HUES48 (cell line): ENCODE data around the gene TMEM272.

Source experiments
- H3K27ac ChIP-seq: one replicate; pipeline ENCODE4 v1.7.0; 2013; ENCODE audit warnings: low read depth, low read length, inconsistent platforms
- H3K27me3 ChIP-seq: 2 replicates; pipeline ENCODE4 v1.6.1; 2013; ENCODE audit warnings: mild to moderate bottlenecking, low read length; ENCODE audit not compliant: control insufficient read depth, insufficient read depth
- H3K36me3 ChIP-seq: 2 replicates; pipeline ENCODE4 v1.6.1; 2013; ENCODE audit warnings: low read length; ENCODE audit not compliant: control insufficient read depth, insufficient read depth
- H3K4me1 ChIP-seq: 2 replicates; pipeline ENCODE4 v1.6.1; 2013; ENCODE audit warnings: mild to moderate bottlenecking, low read length; ENCODE audit not compliant: control insufficient read depth, insufficient read depth
- H3K4me3 ChIP-seq: 2 replicates; pipeline ENCODE4 v1.5.1; 2013; ENCODE audit warnings: mild to moderate bottlenecking, low read depth, low read length
- H3K9ac ChIP-seq: 2 replicates; pipeline ENCODE4 v1.6.1; 2013; ENCODE audit warnings: mild to moderate bottlenecking, low read depth, low read length, moderate library complexity
- H3K9me3 ChIP-seq: 2 replicates; pipeline ENCODE4 v1.6.1; 2013; ENCODE audit warnings: low read length; ENCODE audit not compliant: control insufficient read depth, insufficient read depth

Gene TMEM272

DNA sequence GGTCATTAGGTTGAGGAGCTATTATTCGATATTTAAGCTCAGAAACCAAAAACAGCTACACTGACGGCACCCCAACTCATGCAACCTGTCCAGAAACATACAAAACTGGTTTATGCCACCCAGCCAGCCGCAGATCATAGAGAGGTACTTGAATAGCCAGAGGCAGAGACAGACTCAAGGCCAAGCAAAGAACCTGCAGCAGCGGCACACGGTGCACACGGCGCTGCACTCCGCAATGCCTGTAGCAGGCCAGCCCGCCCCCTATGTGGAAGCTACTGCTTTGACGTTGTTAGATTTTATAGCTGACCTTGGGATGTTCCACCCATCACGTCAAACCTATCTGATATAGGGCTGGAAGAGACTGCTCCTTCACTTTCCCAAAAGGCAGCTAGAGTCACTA, 29.1 kb downstream of the TMEM272 start:
- Histone ChIP-seq H3K4me3 (no peak overlapping the region), H3K9me3 (no peaks in the 10 kb centered on the region), H3K9ac (no peak overlapping the region), H3K27ac (no peak overlapping the region), H3K27me3 (no peaks in the 10 kb centered on the region), H3K4me1 (peaks cover 20% of the 10 kb centered on the region), H3K36me3 (no peaks in the 10 kb centered on the region)

DNA sequence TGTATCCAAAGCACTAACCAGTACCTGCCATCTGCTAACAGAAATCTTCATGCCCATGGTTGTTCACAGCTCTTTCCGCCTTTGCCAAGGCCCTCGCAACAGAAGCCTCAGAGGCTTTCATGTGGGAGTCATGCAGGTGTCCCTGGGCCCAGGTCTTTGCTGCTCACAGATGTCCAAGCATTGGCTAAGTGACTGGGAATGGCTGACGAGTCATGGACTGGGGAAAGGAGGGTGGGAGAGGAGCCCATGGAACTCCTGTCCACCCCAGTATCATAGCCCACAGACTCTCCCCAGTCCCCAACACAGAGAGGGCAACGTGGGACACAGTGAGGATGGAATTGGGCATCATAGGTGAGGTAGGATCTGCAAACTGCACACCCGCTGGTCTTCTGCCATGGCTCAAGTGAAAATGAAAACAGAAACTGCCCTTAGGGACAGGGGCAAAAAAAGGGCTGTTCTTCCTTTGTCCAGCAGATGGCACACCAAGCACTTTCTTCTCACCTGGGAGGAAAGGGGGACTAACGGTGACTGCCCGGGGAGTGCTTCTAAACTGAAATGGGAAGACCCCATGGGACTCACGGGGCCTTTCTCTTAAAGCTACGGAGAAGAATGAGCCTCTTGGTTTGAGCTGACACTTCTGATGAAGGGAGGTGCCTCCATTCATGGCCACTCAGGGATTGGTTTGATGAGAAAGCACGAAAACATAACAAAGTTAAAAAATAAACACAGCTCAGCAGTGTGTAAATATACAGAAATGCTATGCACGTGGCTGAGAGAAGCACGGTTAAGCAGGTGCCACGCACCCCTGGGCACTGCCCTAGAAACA, 29.9 kb downstream of the TMEM272 start:
- Histone ChIP-seq H3K4me3 (no peak overlapping the region), H3K9me3 (no peaks in the 10 kb centered on the region), H3K27me3 (no peaks in the 10 kb centered on the region), H3K9ac (no peak overlapping the region), H3K36me3 (no peaks in the 10 kb centered on the region), H3K4me1 (peaks cover 20% of the 10 kb centered on the region), H3K27ac (no peak overlapping the region)

DNA sequence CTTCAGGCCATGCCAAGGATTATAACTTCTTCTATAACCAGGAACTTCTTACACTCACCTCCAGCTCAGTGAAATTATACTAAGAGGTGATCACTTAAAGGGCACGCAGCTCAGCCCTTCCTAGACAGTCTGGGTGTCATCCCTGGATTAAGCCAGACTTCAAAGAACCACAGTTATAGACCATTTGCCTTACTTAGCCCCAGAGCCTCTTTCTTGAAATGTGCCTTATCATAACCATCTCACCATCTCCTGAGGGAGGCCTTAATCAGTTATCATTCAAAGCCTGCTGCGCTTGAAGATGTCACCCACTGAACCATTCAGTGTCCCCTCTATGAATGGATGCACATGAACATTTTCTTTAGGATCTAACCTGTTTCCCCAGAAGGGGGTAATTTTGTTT, 30.9 kb downstream of the TMEM272 start:
- Histone ChIP-seq H3K27me3 (no peaks in the 10 kb centered on the region), H3K27ac (no peak overlapping the region), H3K4me3 (no peak overlapping the region), H3K36me3 (no peaks in the 10 kb centered on the region), H3K9me3 (no peaks in the 10 kb centered on the region), H3K9ac (no peak overlapping the region), H3K4me1 (peaks cover 18% of the 10 kb centered on the region)

DNA sequence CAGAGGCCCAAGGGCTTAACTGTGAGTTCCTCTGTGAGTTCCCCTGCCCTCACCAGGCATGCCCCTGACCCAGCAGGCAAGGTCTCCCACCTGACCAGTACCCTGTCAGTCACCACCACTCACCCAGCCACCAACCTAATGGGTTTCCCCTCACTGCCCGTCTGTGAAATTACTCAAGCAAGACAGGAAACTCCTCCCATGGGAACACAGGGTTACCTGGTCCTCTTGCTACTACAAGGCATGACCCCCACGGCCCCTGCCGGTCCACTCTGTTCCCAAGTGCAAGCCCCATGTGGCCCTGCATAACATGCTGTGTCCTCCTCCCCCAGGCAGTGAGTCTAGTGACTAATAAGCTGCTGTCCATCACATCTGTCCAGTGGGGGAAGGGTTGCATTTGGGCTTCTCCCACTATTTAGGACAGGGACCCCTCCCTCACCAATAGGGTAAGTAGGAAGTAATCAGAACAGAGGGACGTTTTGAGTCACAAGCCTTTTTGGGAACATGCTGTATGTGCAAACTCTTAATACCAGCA, 33.0 kb downstream of the TMEM272 start:
- Histone ChIP-seq H3K4me1 (peaks cover 10% of the 10 kb centered on the region; the same call in 1 of the 2 replicates), H3K27ac (no peak overlapping the region), H3K4me3 (no peak overlapping the region), H3K9me3 (no peaks in the 10 kb centered on the region), H3K36me3 (no peaks in the 10 kb centered on the region), H3K27me3 (no peaks in the 10 kb centered on the region), H3K9ac (no peak overlapping the region)

DNA sequence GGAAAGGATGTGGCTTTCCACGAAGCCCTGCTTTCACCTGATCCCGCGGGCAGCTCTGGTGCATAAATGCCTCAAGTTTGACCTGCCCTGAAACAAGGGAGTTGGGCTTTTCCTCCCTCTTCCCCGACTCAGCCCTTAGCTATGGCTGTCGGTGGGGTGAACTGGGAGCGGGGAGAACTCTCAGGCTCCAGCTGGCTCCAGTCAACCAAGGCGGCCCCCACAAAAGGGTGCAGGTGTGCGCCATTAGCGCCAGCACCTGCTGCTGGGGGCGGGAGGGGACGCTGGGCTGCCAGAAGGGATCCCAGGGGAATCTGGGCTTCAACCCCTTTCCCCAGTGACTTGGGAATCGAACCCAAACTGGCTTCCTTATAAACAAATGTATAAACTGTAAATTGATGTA, 33.9 kb downstream of the TMEM272 start:
- Histone ChIP-seq H3K4me3 (no peak overlapping the region), H3K27me3 (no peaks in the 10 kb centered on the region), H3K9ac (no peak overlapping the region), H3K36me3 (no peaks in the 10 kb centered on the region), H3K9me3 (no peaks in the 10 kb centered on the region), H3K27ac (no peak overlapping the region), H3K4me1 (peaks cover 5% of the 10 kb centered on the region; the same call in 1 of the 2 replicates)

DNA sequence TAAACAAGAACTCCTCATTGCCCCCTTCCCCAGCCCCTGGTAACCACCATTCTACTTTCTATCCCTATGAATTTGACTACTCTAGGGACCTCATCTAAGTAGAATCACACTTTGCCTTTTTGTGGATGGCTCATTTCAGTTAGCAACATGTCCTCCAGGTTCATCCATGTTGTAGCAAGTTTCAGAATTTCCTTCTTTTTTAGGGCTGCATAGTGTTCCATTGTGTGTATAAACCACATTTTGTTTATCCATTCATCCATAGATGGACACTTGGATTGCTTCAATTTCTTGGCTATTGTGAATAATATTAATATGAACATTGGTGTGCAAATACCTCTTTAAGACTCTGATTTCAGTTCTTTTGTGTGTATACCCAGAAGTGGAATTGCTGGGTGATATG, 36.2 kb downstream of the TMEM272 start:
- Histone ChIP-seq H3K4me1 (peaks cover 12% of the 10 kb centered on the region), H3K9ac (no peak overlapping the region), H3K9me3 (no peaks in the 10 kb centered on the region), H3K27ac (no peak overlapping the region), H3K27me3 (no peaks in the 10 kb centered on the region), H3K36me3 (no peaks in the 10 kb centered on the region), H3K4me3 (no peak overlapping the region)

DNA sequence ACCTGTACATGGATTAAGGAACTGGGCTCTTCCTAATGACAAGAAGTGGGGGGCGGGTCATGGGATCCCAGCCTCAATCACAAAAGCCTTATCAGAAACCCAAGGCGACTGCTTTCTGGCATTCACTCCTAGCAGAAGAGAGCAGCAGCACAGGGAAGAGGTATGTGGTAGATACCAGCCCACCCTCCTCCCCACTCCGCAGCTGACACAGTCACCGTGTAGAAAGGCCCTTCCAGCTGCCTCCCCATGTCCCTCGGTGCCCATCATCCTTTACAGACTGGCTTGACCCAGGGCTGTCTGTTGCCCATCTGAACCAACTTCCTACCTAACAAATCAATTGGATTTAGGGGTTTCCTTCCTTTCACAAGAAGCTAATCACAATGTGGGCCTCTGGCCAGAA, 37.9 kb downstream of the TMEM272 start:
- no peaks in the 10 kb centered on the region for H3K27me3 ChIP-seq
- no peak overlapping the region for H3K27ac ChIP-seq
- H3K4me1 ChIP-seq, result peaks cover 25% of the 10 kb centered on the region
- H3K4me3 ChIP-seq, result no peak overlapping the region
- H3K9ac ChIP-seq, result no peak overlapping the region
- H3K36me3 ChIP-seq, result no peaks in the 10 kb centered on the region
- no peaks in the 10 kb centered on the region for H3K9me3 ChIP-seq

DNA sequence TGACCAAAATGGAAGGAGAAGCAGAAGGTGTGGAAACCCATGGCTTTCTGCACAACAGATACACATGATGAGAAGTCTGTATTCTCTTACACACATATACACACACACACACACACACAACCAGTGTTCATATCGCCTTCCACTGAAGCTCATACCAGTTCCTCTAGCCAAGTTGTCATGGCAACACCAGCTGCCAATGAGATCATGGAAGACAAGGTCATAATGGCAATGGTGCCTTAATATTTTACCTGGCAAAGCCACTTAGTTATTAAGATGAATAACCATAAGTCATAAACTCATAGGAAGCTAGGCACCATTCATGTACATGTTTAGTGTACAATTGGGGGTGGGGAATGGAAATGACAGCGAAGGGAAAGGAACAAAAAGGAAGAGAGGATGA, 38.4 kb downstream of the TMEM272 start:
- Histone ChIP-seq H3K9ac (no peak overlapping the region), H3K4me3 (no peak overlapping the region), H3K9me3 (no peaks in the 10 kb centered on the region), H3K27me3 (no peaks in the 10 kb centered on the region), H3K27ac (no peak overlapping the region), H3K4me1 (peaks cover 25% of the 10 kb centered on the region), H3K36me3 (no peaks in the 10 kb centered on the region)

DNA sequence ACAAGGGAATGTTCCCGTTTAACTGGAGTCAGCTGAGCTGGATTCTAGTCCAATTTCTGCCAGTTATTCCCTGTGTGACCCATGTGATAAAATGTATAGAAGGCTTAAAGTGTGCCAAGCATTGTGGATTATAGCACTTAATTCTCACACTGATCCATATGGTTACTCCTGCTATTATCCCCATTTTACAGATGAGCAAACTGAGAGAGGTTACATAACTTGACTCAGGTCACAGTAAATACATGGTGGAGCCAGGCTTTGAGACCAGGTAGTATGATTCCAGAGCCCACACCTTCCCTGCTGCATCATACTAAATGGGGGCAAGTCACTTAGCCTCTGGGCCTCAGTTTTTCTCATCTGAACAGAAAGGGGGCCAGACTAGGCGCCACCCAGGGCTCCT, 39.1 kb downstream of the TMEM272 start:
- Histone ChIP-seq H3K4me1 (peaks cover 25% of the 10 kb centered on the region), H3K36me3 (no peaks in the 10 kb centered on the region), H3K4me3 (no peak overlapping the region)

DNA sequence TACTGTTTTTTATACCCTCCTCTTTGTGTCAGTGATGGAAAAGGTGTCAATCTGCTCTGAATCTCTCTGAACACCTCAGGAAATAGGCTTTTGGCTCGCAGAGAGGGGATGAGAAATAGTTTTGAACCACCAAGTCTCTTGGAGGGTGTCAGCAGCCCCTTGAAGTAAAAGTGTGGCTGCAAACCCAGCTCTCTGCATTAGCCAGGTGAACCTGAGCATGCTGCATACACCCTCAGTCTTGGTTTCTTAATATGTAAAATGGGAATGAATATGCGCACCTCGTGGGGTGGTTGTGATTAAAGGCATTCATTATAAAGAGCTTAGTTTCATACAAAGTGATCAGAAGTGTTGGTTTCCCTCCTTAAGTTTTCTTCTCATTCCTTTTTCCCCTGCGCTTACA, 39.7 kb downstream of the TMEM272 start:
- H3K9ac ChIP-seq, result no peak overlapping the region

More for the DNA sequence above, 39.1 kb downstream of the TMEM272 start:
- H3K27ac ChIP-seq, result no peak overlapping the region
- no peaks in the 10 kb centered on the region for H3K9me3 ChIP-seq
- no peaks in the 10 kb centered on the region for H3K27me3 ChIP-seq
- no peak overlapping the region for H3K9ac ChIP-seq

DNA sequence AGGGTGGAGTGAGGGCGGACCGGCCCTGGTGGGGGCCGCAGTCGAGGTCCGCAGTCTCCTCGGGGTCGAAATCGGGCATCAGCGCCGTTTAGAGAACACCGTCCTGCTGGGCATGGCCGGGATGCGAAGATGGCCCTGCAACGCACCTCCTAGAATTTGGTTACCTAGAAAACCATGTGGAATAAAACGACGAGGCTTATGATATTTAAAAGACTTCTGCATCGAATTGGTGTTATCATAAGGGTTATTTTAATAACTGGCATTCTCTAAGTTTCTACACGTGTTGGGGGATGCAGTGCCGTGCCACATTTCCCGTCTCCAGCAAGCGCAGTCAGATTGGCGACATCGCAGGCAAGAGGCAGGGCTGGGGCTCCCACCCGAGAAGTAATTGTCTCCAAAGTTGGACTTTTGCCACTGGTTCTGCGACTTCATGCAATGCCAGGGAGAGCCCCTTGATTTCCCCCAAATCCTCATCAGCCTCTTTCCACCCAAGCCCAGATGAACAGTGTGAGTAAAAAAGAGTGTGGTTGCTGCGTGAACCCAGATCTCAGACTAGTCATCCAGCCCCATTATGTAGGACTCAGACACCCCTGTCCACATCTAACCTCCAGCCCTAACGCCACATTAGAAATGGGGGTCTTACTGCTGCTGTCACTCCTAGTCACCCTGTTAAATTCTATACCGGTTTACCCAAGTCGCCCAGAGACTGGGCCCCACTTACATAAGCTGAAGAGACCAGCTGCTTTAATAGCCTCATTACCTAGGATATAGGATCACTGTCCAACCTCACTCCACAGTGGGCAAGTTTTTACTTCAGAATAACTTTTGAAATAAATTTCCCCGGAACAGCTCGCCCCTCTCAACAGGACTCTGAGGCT, 40.4 kb downstream of the TMEM272 start:
- H3K4me1 ChIP-seq, result peaks cover 31% of the 10 kb centered on the region
- H3K36me3 ChIP-seq, result no peaks in the 10 kb centered on the region
- no peaks in the 10 kb centered on the region for H3K27me3 ChIP-seq
- H3K9me3 ChIP-seq, result no peaks in the 10 kb centered on the region
- peak overlapping the region; percentile 95 for H3K9ac ChIP-seq
- H3K4me3 ChIP-seq, result peak overlapping the region; percentile 79
- H3K27ac ChIP-seq, result peak overlapping the region; percentile 86

More for the DNA sequence above, 39.7 kb downstream of the TMEM272 start:
- Histone ChIP-seq H3K36me3 (no peaks in the 10 kb centered on the region), H3K27me3 (no peaks in the 10 kb centered on the region), H3K27ac (no peak overlapping the region), H3K9me3 (no peaks in the 10 kb centered on the region), H3K4me3 (no peak overlapping the region), H3K4me1 (peaks cover 25% of the 10 kb centered on the region)
